Natural killer cell (primary cell): ENCODE results near the gene ESPNL. TPM values are rescaled to one million over a fixed set of nuclear protein-coding genes. Genes with fewer than 3 reads are reported as not detected.
A peak's percentile ranks its signal among the peaks of the same experiment; 100 is the strongest.

Experiments used
- ATAC-seq, 3 donors: fragments of 150-1000 bp in 2 of 3; fragments of 200-7000 bp in 1 of 3; cut with Tn5 transposase; 1 replicate in 1 of 3; 2 replicates in 2 of 3; pipeline ENCODE4 v1.10.0; 2021; ENCODE audit warnings: mild to moderate bottlenecking in 2 of 3, moderate library complexity in 2 of 3
- DNase-seq, 2 donors: peaks; one replicate each; pipeline versions ENCODE4 v3.0.0 to v3.0.0-alpha.2; 2013 to 2021; ENCODE audit warnings: mixed read lengths in 1 of 2
- H3K27ac ChIP-seq: one replicate; pipeline ENCODE4 v1.5.1; 2013; ENCODE audit warnings: mild to moderate bottlenecking, low read length
- H3K27me3 ChIP-seq: one replicate; pipeline ENCODE4 v1.6.1; 2013; ENCODE audit warnings: low read length; ENCODE audit not compliant: control insufficient read depth, insufficient read depth
- H3K36me3 ChIP-seq: one replicate; pipeline ENCODE4 v1.6.1; 2013; ENCODE audit warnings: low read length; ENCODE audit not compliant: control insufficient read depth, insufficient read depth
- H3K4me1 ChIP-seq: one replicate; pipeline ENCODE4 v1.6.1; 2013; ENCODE audit warnings: low read length; ENCODE audit not compliant: control insufficient read depth, insufficient read depth
- H3K4me3 ChIP-seq: one replicate; pipeline ENCODE4 v1.5.1; 2013; ENCODE audit warnings: low read length
- H3K9me3 ChIP-seq: one replicate; pipeline ENCODE4 v1.6.1; 2013; ENCODE audit warnings: low read length; ENCODE audit not compliant: control insufficient read depth, insufficient read depth
- H3K27ac Mint-ChIP-seq, 2 donors: one replicate each; pipeline ENCODE4 v1.8.0; 2022; ENCODE audit warnings: mild to moderate bottlenecking in 2 of 2, mixed read lengths in 2 of 2, moderate library complexity in 1 of 2
- H3K27me3 Mint-ChIP-seq, 2 donors: one replicate each; pipeline ENCODE4 v1.8.0; 2022; ENCODE audit warnings: low read depth in 2 of 2, mixed read lengths in 2 of 2
- H3K36me3 Mint-ChIP-seq: one replicate; pipeline ENCODE4 v1.8.0; 2022; ENCODE audit warnings: mixed read lengths
- H3K4me1 Mint-ChIP-seq, 2 donors: one replicate each; pipeline ENCODE4 v1.8.0; 2022; ENCODE audit warnings: mixed read lengths in 2 of 2
- H3K4me3 Mint-ChIP-seq: one replicate; pipeline ENCODE4 v1.8.0; 2022; ENCODE audit warnings: mild to moderate bottlenecking, moderate library complexity, mixed read lengths
- H3K9me3 Mint-ChIP-seq, 2 donors: one replicate each; pipeline ENCODE4 v1.8.0; 2022; ENCODE audit warnings: mixed read lengths in 2 of 2
- WGBS: methylation state at CpG from one replicate; pipeline ENCODE4 v1.1.7; 2013; ENCODE audit warnings: missing lambda C conversion rate; ENCODE audit not compliant: insufficient coverage; 5-methylcytosine and 5-hydroxymethylcytosine counted together
- intact Hi-C: fragments of 100-400 bp; cut with micrococcal nuclease; formaldehyde crosslinking; loops from one replicate; pipeline ENCODE4 v1.14.2; 2022
- total RNA-seq, 4 donors: library from RNA; stranded (reverse); fragments of 120-200 nt in 1 of 4; gene quantifications; one replicate each; pipeline versions ENCODE4 v1.2.3 to v1.2.4, GENCODE V29; 2013 to 2022
- TF ChIP-seq, protein P1 (sequence below): fragments of 200-600 bp; IDR thresholded peaks from one replicate; pipeline ENCODE4 v1.8.0; 2022; ENCODE audit warnings: antibody characterized with exemption

ESPNL gene
- total RNA-seq, 3 donors from 2014 or later (not counting 1 experiment from before 2014, with no cell fraction given), result not detected

DNA sequence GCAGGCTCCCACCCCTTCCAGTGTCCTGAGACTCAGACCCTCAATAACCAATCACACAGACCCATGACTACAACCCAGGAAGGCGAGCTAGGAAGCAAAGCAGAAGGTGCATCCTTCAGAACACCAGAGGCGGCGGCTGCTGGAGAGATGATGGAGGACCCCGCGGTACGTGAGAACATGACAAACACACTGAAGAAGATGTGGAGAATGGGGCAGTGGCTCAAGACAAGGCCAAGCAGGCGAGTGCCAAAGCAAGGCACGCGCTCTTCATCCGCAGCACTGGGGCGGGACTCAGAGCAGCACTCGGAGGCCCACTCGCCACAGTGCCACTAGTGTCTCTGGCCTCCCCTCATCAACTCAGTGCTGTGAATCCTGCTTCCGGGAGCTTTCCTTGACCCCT lies 72.3 kb downstream of the ESPNL start:
- H3K4me3 ChIP-seq, result no peak overlapping the region
- Mint-ChIP-seq H3K36me3 (no peaks in the 10 kb centered on the region), H3K9me3 (no peaks in the 10 kb centered on the region), H3K4me3 (peak overlapping the region; percentile 67), H3K4me1 (peaks cover 38 to 61% of the 10 kb centered on the region in 2 donors), H3K27ac (peak overlapping the region; percentile 83 to 93), H3K27me3 (no peaks in the 10 kb centered on the region)
- peaks cover 72% of the 10 kb centered on the region for H3K36me3 ChIP-seq
- TF ChIP-seq, protein P1, sequence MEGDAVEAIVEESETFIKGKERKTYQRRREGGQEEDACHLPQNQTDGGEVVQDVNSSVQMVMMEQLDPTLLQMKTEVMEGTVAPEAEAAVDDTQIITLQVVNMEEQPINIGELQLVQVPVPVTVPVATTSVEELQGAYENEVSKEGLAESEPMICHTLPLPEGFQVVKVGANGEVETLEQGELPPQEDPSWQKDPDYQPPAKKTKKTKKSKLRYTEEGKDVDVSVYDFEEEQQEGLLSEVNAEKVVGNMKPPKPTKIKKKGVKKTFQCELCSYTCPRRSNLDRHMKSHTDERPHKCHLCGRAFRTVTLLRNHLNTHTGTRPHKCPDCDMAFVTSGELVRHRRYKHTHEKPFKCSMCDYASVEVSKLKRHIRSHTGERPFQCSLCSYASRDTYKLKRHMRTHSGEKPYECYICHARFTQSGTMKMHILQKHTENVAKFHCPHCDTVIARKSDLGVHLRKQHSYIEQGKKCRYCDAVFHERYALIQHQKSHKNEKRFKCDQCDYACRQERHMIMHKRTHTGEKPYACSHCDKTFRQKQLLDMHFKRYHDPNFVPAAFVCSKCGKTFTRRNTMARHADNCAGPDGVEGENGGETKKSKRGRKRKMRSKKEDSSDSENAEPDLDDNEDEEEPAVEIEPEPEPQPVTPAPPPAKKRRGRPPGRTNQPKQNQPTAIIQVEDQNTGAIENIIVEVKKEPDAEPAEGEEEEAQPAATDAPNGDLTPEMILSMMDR, result no peak
- H3K27ac ChIP-seq, result peak overlapping the region; percentile 73
- H3K4me1 ChIP-seq, result peaks cover 23% of the 10 kb centered on the region
- no peaks in the 10 kb centered on the region for H3K27me3 ChIP-seq
- no peak for ATAC-seq
- intact Hi-C loops, result no loop called here
- DNase-seq, result no peak
- 90% methylated on average over 14 of the region's 14 CpGs for WGBS
- no peaks in the 10 kb centered on the region for H3K9me3 ChIP-seq

DNA sequence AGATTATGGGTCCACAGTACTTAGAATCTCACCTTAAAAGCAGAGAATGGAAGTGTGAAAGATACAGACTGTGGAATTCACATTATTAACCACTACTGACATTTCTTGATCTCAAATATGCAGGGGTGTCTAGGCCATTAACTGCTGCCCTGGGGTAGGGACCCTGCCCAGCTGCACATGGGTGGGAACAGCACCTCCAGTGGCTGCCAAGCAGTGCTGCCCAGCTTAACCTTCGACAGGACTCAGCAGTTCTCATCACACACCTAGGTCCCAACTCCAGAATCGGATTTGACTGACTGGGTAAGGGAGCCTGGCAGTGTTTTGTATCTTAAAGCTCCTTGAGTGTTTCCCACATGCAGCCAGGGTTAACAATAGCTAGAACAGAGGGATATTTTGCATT lies 73.6 kb downstream of the ESPNL start:
- no peak overlapping the region for H3K4me3 ChIP-seq
- TF ChIP-seq, protein P1, result no peak
- Mint-ChIP-seq H3K36me3 (peaks cover 3% of the 10 kb centered on the region), H3K27ac (peak overlapping the region; percentile 83 to 93), H3K4me1 (peaks cover 38 to 54% of the 10 kb centered on the region in 2 donors), H3K4me3 (peak overlapping the region; percentile 42), H3K9me3 (no peaks in the 10 kb centered on the region), H3K27me3 (no peaks in the 10 kb centered on the region)
- peak overlapping the region; percentile 5 for H3K27ac ChIP-seq
- peaks cover 23% of the 10 kb centered on the region for H3K4me1 ChIP-seq
- no peaks in the 10 kb centered on the region for H3K27me3 ChIP-seq
- WGBS, result 100% methylated on average over 2 of the region's 2 CpGs
- ATAC-seq (no peak), DNase-seq (no peak)
- peaks cover 75% of the 10 kb centered on the region for H3K36me3 ChIP-seq
- intact Hi-C loops, result no loop called here
- no peaks in the 10 kb centered on the region for H3K9me3 ChIP-seq

DNA sequence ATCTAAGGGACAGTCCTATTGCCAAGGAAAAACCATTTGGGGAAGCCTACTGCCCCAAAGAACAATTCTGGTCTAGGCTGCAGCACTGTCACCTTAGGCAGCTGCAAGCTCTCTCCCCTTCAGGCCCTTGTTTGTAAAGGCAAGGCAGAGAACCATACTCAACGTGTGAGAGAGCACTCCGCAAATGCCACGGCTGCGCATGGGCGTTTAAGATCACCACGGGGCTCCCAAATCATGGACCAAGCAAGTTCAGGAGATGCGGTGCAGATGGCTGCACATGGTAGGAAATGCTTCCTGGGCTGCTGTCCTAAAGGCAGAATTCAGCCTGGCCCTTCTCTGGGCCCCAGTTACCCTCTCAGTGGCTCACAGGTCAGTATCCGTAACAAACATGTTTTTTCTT lies 74.2 kb downstream of the ESPNL start:
- Histone ChIP-seq H3K4me1 (peaks cover 23% of the 10 kb centered on the region), H3K9me3 (no peaks in the 10 kb centered on the region), H3K4me3 (no peak overlapping the region), H3K36me3 (peaks cover 76% of the 10 kb centered on the region), H3K27ac (no peak overlapping the region), H3K27me3 (no peaks in the 10 kb centered on the region)
- H3K27ac Mint-ChIP-seq, result peak overlapping the region in 1 of 2 donors; percentile 93
- no peaks in the 10 kb centered on the region for H3K27me3 Mint-ChIP-seq
- TF ChIP-seq, protein P1, result no peak
- 96% methylated on average over 8 of the region's 8 CpGs for WGBS
- peaks cover 38 to 48% of the 10 kb centered on the region in 2 donors for H3K4me1 Mint-ChIP-seq
- H3K9me3 Mint-ChIP-seq, result no peaks in the 10 kb centered on the region
- peaks cover 9% of the 10 kb centered on the region for H3K36me3 Mint-ChIP-seq
- ATAC-seq, result no peak
- intact Hi-C loops, result no loop called here
- H3K4me3 Mint-ChIP-seq, result no peak overlapping the region
- DNase-seq, result no peak

DNA sequence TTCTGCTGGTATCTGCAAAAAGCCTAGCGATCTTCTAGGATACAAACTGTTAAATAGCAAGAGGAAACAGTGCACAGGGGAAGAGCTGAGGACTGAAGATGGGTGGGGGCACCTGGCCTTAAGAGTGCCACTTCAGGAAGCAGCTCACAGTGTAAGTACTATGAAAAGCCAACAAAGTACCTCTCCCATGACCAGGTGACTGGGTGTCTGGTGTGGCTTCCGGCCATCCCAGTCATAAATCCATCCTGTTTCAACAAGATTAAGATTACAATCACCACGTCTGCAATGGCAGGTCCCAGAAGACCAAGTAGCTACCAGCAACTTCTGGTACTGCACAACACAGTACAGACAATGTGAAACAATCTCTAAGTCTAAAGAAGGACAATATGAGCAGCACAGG lies 74.6 kb downstream of the ESPNL start:
- DNase-seq (no peak), ATAC-seq (no peak)
- intact Hi-C loops, result no loop called here
- Mint-ChIP-seq H3K9me3 (no peaks in the 10 kb centered on the region), H3K4me1 (peaks cover 35 to 44% of the 10 kb centered on the region in 2 donors), H3K27ac (peak overlapping the region in 1 of 2 donors; percentile 93), H3K27me3 (no peaks in the 10 kb centered on the region), H3K4me3 (no peak overlapping the region), H3K36me3 (peaks cover 9% of the 10 kb centered on the region)
- Histone ChIP-seq H3K4me3 (no peak overlapping the region), H3K4me1 (peaks cover 22% of the 10 kb centered on the region), H3K27ac (no peak overlapping the region), H3K27me3 (no peaks in the 10 kb centered on the region), H3K36me3 (peaks cover 77% of the 10 kb centered on the region), H3K9me3 (no peaks in the 10 kb centered on the region)
- WGBS, result 91% methylated on average over 3 of the region's 3 CpGs
- TF ChIP-seq, protein P1, result no peak
